Dendritic cell treated with granulocyte-macrophage colony-stimulating factor and Interleukin-4, amounts not matched to agents 40 ng/mL and 50 ng/mL, for 4 days (primary cell): Measurements from ENCODE around the gene MYPOP.

Experiments
- H3K27ac Mint-ChIP-seq: one replicate; pipeline ENCODE4 v1.8.0; 2022; ENCODE audit warnings: mild to moderate bottlenecking, mixed read lengths
- H3K27me3 Mint-ChIP-seq: one replicate; pipeline ENCODE4 v1.8.0; 2022; ENCODE audit warnings: mild to moderate bottlenecking, mixed read lengths
- H3K36me3 Mint-ChIP-seq: one replicate; pipeline ENCODE4 v1.8.0; 2022; ENCODE audit warnings: low read depth, mixed read lengths
- H3K4me1 Mint-ChIP-seq: one replicate; pipeline ENCODE4 v1.8.0; 2022; ENCODE audit warnings: low read depth, mixed read lengths
- H3K4me3 Mint-ChIP-seq: one replicate; pipeline ENCODE4 v1.8.0; 2022; ENCODE audit warnings: mild to moderate bottlenecking, moderate library complexity, mixed read lengths
- H3K9me3 Mint-ChIP-seq: one replicate; pipeline ENCODE4 v1.8.0; 2022; ENCODE audit warnings: mixed read lengths
- intact Hi-C: fragments of 100-400 bp; cut with micrococcal nuclease; formaldehyde crosslinking; loops from one replicate; pipeline ENCODE4 v1.15.0; 2022

Gene MYPOP

DNA sequence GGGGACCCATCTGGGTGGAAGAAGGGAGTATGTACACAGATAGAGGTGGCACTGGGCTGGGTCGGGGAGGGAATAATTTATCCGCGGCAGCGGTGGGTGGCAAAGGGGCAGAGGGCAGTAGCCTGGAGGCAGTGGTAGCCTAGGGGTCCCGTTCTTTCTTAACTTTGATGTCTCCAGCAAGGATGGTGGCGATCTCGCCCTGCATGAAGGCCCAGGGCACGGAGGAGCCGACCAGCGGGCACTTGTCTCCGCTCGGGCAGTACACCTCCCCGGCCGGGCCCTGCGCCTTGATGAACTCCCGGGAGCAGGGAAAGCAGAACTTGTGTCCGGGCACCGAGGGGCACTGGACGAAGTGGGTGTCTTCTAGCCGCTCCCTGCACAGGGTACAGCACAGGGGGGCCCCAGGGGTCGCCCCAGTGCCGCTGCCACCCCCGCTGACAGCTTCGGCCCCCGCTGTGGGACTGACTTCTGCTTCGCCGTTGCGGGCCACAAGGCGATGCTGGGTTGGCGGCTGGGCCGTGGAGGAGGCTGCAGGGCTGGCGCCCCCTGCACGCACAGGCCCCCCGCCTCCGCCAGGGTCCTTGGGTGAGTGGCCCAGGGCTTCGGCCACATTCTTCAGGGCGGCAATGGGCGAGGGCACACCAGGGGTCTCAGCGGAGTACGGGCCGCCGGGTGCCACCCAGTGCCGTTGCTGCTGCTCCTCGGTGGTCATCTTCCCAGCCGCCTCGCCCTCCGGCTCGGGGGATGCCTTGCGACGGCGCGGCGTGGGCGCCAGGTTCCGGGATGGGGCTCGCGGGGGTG is 18.3 kb downstream of the MYPOP start:
- no peak overlapping the region for H3K4me3 Mint-ChIP-seq
- no peak overlapping the region for H3K27ac Mint-ChIP-seq
- H3K27me3 Mint-ChIP-seq: peaks cover 28% of the 10 kb centered on the region
- peaks cover 29% of the 10 kb centered on the region for H3K4me1 Mint-ChIP-seq
- no peaks in the 10 kb centered on the region for H3K9me3 Mint-ChIP-seq
- intact Hi-C loops: loop anchor here (1.0 to 5.0 kb wide), 2 partner anchors 20 to 67 kb away; partner anchors contain the start of genes FOXA3 and RSPH6A
- H3K36me3 Mint-ChIP-seq: peaks cover 11% of the 10 kb centered on the region

- intact Hi-C loops: loop anchor here (1.0 to 5.0 kb wide), 2 partner anchors 19 to 66 kb away; partner anchors contain the start of genes FOXA3 and RSPH6A
- peaks cover 11% of the 10 kb centered on the region for H3K36me3 Mint-ChIP-seq
- H3K9me3 Mint-ChIP-seq: no peaks in the 10 kb centered on the region
- no peak overlapping the region for H3K4me3 Mint-ChIP-seq
- H3K27me3 Mint-ChIP-seq: peaks cover 33% of the 10 kb centered on the region
- peaks cover 29% of the 10 kb centered on the region for H3K4me1 Mint-ChIP-seq
- H3K27ac Mint-ChIP-seq: no peak overlapping the region
Observed at GRCh38 chr19:45883586-45883880, 18.9 kb downstream of the MYPOP start.

DNA sequence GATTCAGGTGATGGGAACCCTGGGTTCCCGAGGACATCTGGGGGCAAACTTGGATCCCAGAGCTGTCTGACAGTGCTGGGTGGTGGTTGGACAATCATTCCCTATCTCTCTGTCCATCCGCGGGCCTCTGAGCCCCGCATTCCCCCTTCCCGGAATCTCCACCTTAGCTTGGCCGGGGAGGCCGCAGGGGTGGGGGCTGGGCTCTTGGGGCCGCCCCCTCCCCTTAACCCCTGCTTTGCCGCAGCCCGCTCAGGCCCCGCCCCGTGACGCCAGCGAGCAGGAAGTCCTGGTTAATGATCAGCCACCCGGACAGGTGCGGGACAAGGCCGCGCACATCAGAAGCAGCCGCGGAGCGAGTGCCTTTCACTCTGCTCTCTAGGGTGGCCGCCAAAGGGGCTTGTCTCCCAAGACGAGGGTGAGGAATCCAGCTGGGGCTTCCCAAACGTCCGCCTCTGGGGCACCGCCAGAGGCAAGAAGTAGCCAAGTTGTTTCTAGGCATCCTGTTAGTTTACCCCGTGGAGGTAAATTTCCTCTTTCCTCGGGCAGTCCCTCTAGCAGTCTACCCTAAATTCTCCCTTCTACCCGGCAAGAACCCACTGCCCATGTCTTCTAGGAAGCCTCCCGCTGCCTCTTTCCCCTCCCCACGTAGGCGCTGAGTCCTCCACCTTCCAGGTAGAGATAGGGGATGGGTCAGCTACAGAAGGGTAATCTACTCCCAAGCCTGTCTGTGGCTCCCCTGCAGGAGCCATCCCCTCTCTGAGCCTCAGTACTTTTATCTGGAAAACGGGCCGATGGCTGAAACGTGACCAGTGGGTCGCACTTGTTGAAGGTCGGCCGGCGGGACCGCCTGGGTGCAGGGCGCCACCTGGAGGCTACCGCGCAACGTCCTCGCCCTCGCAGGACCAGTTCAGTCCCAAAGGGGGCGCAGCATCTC is 19.5 kb downstream of the MYPOP start:
- intact Hi-C loops: loop anchor here (1.0 to 5.0 kb wide), 2 partner anchors 19 to 66 kb away; partner anchors contain the start of genes FOXA3 and RSPH6A
- H3K27ac Mint-ChIP-seq: no peak overlapping the region
- no peaks in the 10 kb centered on the region for H3K9me3 Mint-ChIP-seq

GRCh38 chr19:45881909-45882528 is 20.4 kb downstream of the MYPOP start:
- no peak overlapping the region for H3K27ac Mint-ChIP-seq
- H3K36me3 Mint-ChIP-seq: peaks cover 11% of the 10 kb centered on the region
- peaks cover 48% of the 10 kb centered on the region for H3K27me3 Mint-ChIP-seq
- H3K4me3 Mint-ChIP-seq: no peak overlapping the region
- no peaks in the 10 kb centered on the region for H3K9me3 Mint-ChIP-seq
- peaks cover 30% of the 10 kb centered on the region for H3K4me1 Mint-ChIP-seq
- intact Hi-C loops: loop anchor here (5.0 kb wide), 1 partner anchor 65 kb away; the partner anchor contains the start of gene RSPH6A

More for the DNA sequence above, 19.5 kb downstream of the MYPOP start:
- Mint-ChIP-seq H3K4me3 (no peak overlapping the region), H3K36me3 (peaks cover 11% of the 10 kb centered on the region), H3K27me3 (peaks cover 39% of the 10 kb centered on the region), H3K4me1 (peaks cover 29% of the 10 kb centered on the region)

DNA sequence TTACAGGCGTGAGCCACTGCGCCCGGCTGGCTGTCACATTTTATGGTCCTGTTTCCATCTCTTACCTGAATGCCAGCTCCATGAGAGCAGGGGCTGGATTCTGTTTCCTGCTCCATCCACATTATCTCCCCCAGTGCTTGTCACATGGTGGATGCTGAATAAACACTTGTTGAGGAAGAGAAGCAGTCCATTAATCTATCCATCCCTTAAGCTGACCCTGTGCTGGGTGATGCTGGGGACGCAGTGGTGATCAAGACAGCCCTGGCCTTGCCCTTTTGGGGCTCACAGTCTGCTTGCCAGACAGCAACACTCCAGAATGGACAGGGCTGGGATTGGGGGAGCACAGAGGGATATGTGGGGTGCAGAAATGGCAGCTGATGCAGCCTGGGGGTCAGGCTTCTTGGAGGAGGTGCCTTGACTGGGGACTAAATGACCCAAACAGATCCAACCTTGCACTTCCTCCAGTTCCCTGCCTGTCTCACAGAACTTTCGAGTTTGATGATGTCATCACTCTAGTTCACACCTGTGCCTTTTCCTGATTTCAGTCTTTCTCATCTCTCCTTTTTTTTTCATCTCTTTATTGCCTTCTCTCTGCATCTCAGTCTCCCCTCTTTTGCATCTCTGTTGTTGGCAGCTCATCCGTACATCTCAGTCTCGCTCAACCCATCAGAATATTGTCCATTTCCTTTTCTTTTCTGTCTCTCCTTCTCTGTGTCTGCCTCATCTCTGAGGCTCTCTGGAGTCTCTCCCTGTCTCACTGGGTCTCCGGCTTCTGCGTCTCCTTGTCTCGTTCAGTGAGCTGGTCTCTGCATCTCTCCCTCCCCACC is 21.1 kb downstream of the MYPOP start:
- H3K9me3 Mint-ChIP-seq: no peaks in the 10 kb centered on the region
- no peak overlapping the region for H3K4me3 Mint-ChIP-seq
- H3K36me3 Mint-ChIP-seq: peaks cover 5% of the 10 kb centered on the region
- H3K27ac Mint-ChIP-seq: no peak overlapping the region
- H3K27me3 Mint-ChIP-seq: peaks cover 55% of the 10 kb centered on the region
- peaks cover 30% of the 10 kb centered on the region for H3K4me1 Mint-ChIP-seq
- intact Hi-C loops: loop anchor here (5.0 kb wide), 1 partner anchor 64 kb away; the partner anchor contains the start of gene RSPH6A

DNA sequence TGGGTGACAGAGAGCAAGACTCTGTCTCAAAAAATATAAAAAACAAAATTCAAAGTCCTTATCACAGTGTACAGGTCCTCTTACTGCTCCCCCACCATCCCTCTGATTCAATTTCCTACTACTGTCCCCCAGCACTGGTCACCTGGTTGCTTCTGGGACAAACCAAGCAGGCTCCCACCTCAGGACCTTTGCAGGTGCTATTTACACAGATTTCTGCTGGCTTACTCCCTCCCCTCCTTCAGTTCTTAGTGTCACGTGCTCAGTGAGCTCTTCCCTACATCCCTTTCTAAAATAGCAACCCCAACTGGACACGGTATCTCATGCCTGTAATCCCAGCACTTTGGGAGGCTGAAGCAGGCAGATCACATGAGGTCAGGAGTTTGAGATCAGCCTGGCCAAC is 22.4 kb downstream of the MYPOP start:
- Mint-ChIP-seq H3K9me3 (no peaks in the 10 kb centered on the region), H3K27ac (no peak overlapping the region), H3K4me3 (no peak overlapping the region), H3K4me1 (peaks cover 29% of the 10 kb centered on the region), H3K27me3 (peaks cover 68% of the 10 kb centered on the region), H3K36me3 (no peaks in the 10 kb centered on the region)
- intact Hi-C loops: loop anchor here (5.0 kb wide), 1 partner anchor 63 kb away; the partner anchor contains the start of gene RSPH6A

DNA sequence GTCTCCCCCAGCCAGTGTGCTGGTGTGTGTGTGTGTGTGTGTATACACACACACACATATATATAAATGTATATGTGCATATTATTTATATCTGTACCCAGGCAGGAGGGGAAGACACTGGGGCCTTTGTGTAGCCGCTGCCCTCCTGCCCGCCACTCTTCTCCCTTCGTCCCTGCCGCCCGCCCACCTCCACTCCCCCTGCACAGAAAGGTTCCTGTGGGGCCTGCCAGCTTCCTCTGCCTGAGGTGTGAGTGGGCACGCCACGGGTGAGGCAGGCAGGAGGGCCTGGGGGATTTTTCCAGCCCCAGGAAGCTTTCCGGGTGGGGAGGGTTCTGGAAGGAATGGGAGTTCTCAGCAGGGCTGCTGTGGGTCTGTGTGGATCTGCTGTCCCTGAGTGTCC is 23.4 kb downstream of the MYPOP start:
- Mint-ChIP-seq H3K27ac (no peak overlapping the region), H3K4me1 (peaks cover 25% of the 10 kb centered on the region), H3K9me3 (no peaks in the 10 kb centered on the region), H3K4me3 (no peak overlapping the region), H3K27me3 (peaks cover 77% of the 10 kb centered on the region), H3K36me3 (no peaks in the 10 kb centered on the region)
- intact Hi-C loops: no loop called here

- Mint-ChIP-seq H3K9me3 (no peaks in the 10 kb centered on the region), H3K4me3 (no peak overlapping the region), H3K36me3 (no peaks in the 10 kb centered on the region), H3K27ac (no peak overlapping the region), H3K27me3 (peaks cover 84% of the 10 kb centered on the region), H3K4me1 (peaks cover 17% of the 10 kb centered on the region)
- intact Hi-C loops: no loop called here
Observed at GRCh38 chr19:45878043-45878794, 24.2 kb downstream of the MYPOP start.

GRCh38 chr19:45876411-45877197 is 25.8 kb downstream of the MYPOP start:
- intact Hi-C loops: no loop called here
- Mint-ChIP-seq H3K36me3 (no peaks in the 10 kb centered on the region), H3K4me1 (peaks cover 14% of the 10 kb centered on the region), H3K27ac (no peak overlapping the region), H3K9me3 (no peaks in the 10 kb centered on the region), H3K27me3 (peaks cover 79% of the 10 kb centered on the region), H3K4me3 (no peak overlapping the region)

GRCh38 chr19:45876161-45876410 is 26.3 kb downstream of the MYPOP start:
- intact Hi-C loops: no loop called here
- no peak overlapping the region for H3K4me3 Mint-ChIP-seq

DNA sequence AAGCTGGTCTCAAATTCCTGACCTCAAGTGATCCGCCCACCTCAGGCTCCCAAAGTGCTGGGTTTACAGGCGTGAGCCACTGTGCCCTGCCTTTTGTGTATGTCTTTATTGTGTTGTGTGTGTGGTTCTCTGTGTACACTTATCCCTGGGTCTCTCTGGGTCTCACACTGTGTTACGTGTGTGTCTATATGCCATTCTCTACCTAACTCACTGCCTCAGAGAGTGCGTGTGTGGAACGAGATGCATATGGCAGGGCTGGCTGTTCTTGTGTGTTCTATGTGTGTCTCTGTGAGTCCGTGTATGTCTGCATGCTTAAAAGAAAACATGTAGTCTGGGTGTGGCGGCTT is 27.8 kb downstream of the MYPOP start:
- Mint-ChIP-seq H3K9me3 (no peaks in the 10 kb centered on the region), H3K4me3 (no peak overlapping the region), H3K4me1 (peaks cover 14% of the 10 kb centered on the region), H3K27me3 (peaks cover 73% of the 10 kb centered on the region), H3K27ac (no peak overlapping the region), H3K36me3 (no peaks in the 10 kb centered on the region)
- intact Hi-C loops: no loop called here

More at GRCh38 chr19:45876161-45876410, 26.3 kb downstream of the MYPOP start:
- peaks cover 14% of the 10 kb centered on the region for H3K4me1 Mint-ChIP-seq
- no peaks in the 10 kb centered on the region for H3K36me3 Mint-ChIP-seq
- no peaks in the 10 kb centered on the region for H3K9me3 Mint-ChIP-seq
- no peak overlapping the region for H3K27ac Mint-ChIP-seq
- H3K27me3 Mint-ChIP-seq: peaks cover 80% of the 10 kb centered on the region

- peaks cover 63% of the 10 kb centered on the region for H3K27me3 Mint-ChIP-seq
- no peaks in the 10 kb centered on the region for H3K9me3 Mint-ChIP-seq
- intact Hi-C loops: no loop called here
- H3K27ac Mint-ChIP-seq: no peak overlapping the region
- no peak overlapping the region for H3K4me3 Mint-ChIP-seq
- H3K4me1 Mint-ChIP-seq: peaks cover 14% of the 10 kb centered on the region
- H3K36me3 Mint-ChIP-seq: no peaks in the 10 kb centered on the region
Observed at GRCh38 chr19:45873219-45873772, 29.1 kb downstream of the MYPOP start.
